ENCODE measurements around the gene MYH15.

The MYH15 gene

GRCh38 chr3:108409800-108410178 is 100.6 kb downstream of the MYH15 start:
- H3K4me3 ChIP-seq (replicated peaks; ENCODE audit: low read depth, low read length), result no peak overlapping the region

GRCh38 chr3:108408883-108409799 is 101.3 kb downstream of the MYH15 start:
- DNase-seq (ENCODE audit: extremely low read depth, insufficient read length), result no peak
- Histone ChIP-seq H3K4me3 (replicated peaks; ENCODE audit: low read depth, low read length) (no peak overlapping the region), H3K27me3 (replicated peaks; ENCODE audit: control insufficient read depth, insufficient read depth, low read length) (no peaks in the 10 kb centered on the region), H3K36me3 (ENCODE audit: control insufficient read depth, insufficient read depth, low read length) (no peaks in the 10 kb centered on the region)
- TF ChIP-seq CTCF (IDR thresholded peaks at IDR 0.05; ENCODE audit: insufficient read depth, low read length, poor library complexity, severe bottlenecking), result no peak

More at GRCh38 chr3:108409800-108410178, 100.6 kb downstream of the MYH15 start:
- no peak for TF ChIP-seq CTCF (IDR thresholded peaks at IDR 0.05; ENCODE audit: insufficient read depth, low read length, poor library complexity, severe bottlenecking)
- no peaks in the 10 kb centered on the region for H3K27me3 ChIP-seq (replicated peaks; ENCODE audit: control insufficient read depth, insufficient read depth, low read length)
- H3K36me3 ChIP-seq (ENCODE audit: control insufficient read depth, insufficient read depth, low read length), result no peaks in the 10 kb centered on the region
- DNase-seq (ENCODE audit: extremely low read depth, insufficient read length), result no peak

GRCh38 chr3:108407886-108408285 is 102.5 kb downstream of the MYH15 start:
- Histone ChIP-seq H3K36me3 (ENCODE audit: control insufficient read depth, insufficient read depth, low read length) (no peaks in the 10 kb centered on the region), H3K27me3 (replicated peaks; ENCODE audit: control insufficient read depth, insufficient read depth, low read length) (no peaks in the 10 kb centered on the region), H3K4me3 (replicated peaks; ENCODE audit: low read depth, low read length) (no peak overlapping the region)
- no peak for DNase-seq (ENCODE audit: extremely low read depth, insufficient read length)
- no peak for TF ChIP-seq CTCF (IDR thresholded peaks at IDR 0.05; ENCODE audit: insufficient read depth, low read length, poor library complexity, severe bottlenecking)

GRCh38 chr3:108406661-108407206 is 103.7 kb downstream of the MYH15 start:
- DNase-seq (ENCODE audit: extremely low read depth, insufficient read length), result peak; percentile 33
- H3K36me3 ChIP-seq (ENCODE audit: control insufficient read depth, insufficient read depth, low read length), result no peaks in the 10 kb centered on the region
- H3K27me3 ChIP-seq (replicated peaks; ENCODE audit: control insufficient read depth, insufficient read depth, low read length), result no peaks in the 10 kb centered on the region
- H3K4me3 ChIP-seq (replicated peaks; ENCODE audit: low read depth, low read length), result no peak overlapping the region
- peak; percentile 36 for TF ChIP-seq CTCF (IDR thresholded peaks at IDR 0.05; ENCODE audit: insufficient read depth, low read length, poor library complexity, severe bottlenecking)

GRCh38 chr3:108406063-108406660 is 104.2 kb downstream of the MYH15 start:
- DNase-seq (ENCODE audit: extremely low read depth, insufficient read length), result no peak
- Histone ChIP-seq H3K4me3 (replicated peaks; ENCODE audit: low read depth, low read length) (no peak overlapping the region), H3K36me3 (ENCODE audit: control insufficient read depth, insufficient read depth, low read length) (no peaks in the 10 kb centered on the region), H3K27me3 (replicated peaks; ENCODE audit: control insufficient read depth, insufficient read depth, low read length) (no peaks in the 10 kb centered on the region)
- no peak for TF ChIP-seq CTCF (IDR thresholded peaks at IDR 0.05; ENCODE audit: insufficient read depth, low read length, poor library complexity, severe bottlenecking)
